Measurements from ENCODE around the gene SDK1. TPM values are rescaled to one million over a fixed set of nuclear protein-coding genes. Genes with fewer than 3 reads are reported as not detected.
A peak's percentile ranks its signal among the peaks of the same experiment; 100 is the strongest.

SDK1 gene
- total and polyA plus RNA-seq, 10 of the 15 experiments (the other 5 are each of a cell fraction or from before 2014, with no cell fraction given) = 0.14 to 0.33 TPM; not detected in 8

- BruUV-seq (replicated peaks) = no TSS peak
Observed at GRCh38 chr7:3950249-3950648, 649.2 kb downstream of the SDK1 start.

GRCh38 chr7:3951316-3952055, 650.4 kb downstream of the SDK1 start:
- no peaks in the 10 kb centered on the region for H3K27me3 ChIP-seq (replicated peaks in 1 of 2; ENCODE audit: control insufficient read depth in 2 of 2, insufficient read depth in 2 of 2, low read length in 1 of 2)
- no peak overlapping the region for H2AFZ ChIP-seq (ENCODE audit: control insufficient read depth, low read depth, low read length)
- no peak overlapping the region for H3K9ac ChIP-seq (ENCODE audit: control insufficient read depth, insufficient read depth, low read length)
- H3K79me2 ChIP-seq (ENCODE audit: control insufficient read depth, insufficient read depth, low read length) = no peaks in the 10 kb centered on the region
- FAIRE-seq (no peak), ATAC-seq (no peak), DNase-seq (ENCODE audit: low read depth, low spot score) (no peak)
- in situ Hi-C loops (cut with MboI) (no loop called here), intact Hi-C loops (cut with micrococcal nuclease; ENCODE audit: unreplicated experiment) (no loop called here)
- BruUV-seq (replicated peaks) = no TSS peak
- H4K20me1 ChIP-seq (ENCODE audit: control insufficient read depth, insufficient read depth) = no peaks in the 10 kb centered on the region
- WGBS (ENCODE audit: insufficient coverage, insufficient replicate concordance, low lambda C conversion rate, missing lambda C conversion rate) = 79% methylated on average over 33 of the region's 33 CpGs
- no peak overlapping the region for H3K4me3 ChIP-seq
- H3K4me2 ChIP-seq (ENCODE audit: control insufficient read depth, insufficient read depth) = no peak overlapping the region
- POLR2A ChIA-PET = no interaction called here
- CTCF ChIA-PET = no interaction called here
- no peaks in the 10 kb centered on the region; the same call in 2 of the 3 replicates for H3K9me3 ChIP-seq (replicated peaks; ENCODE audit: control insufficient read depth, insufficient read depth, low read length)
- no peaks in the 10 kb centered on the region for H3K36me3 ChIP-seq (ENCODE audit: control insufficient read depth in 2 of 2, insufficient read depth in 2 of 2, low read length in 1 of 2)
- RAD21 ChIA-PET (ENCODE audit: unreplicated experiment) = no interaction called here
- H3K27ac ChIP-seq (ENCODE audit: control insufficient read depth, insufficient read depth) = no peak overlapping the region
- peaks cover 8% of the 10 kb centered on the region for H3K4me1 ChIP-seq (ENCODE audit: control insufficient read depth, insufficient read depth, low read length)
- SMC1A ChIA-PET (ENCODE audit: uncharacterized antibody, unreplicated experiment) = no interaction called here
- TF ChIP-seq RELA (IDR thresholded peaks at IDR 0.05; ENCODE audit: borderline replicate concordance, partially characterized antibody) = no peak
- TF ChIP-seq MTA2 (IDR thresholded peaks at IDR 0.05; ENCODE audit: low read depth) = no peak
- TF ChIP-seq ZBED1 (IDR thresholded peaks at IDR 0.05; ENCODE audit: borderline replicate concordance) = no peak
- no peak for TF ChIP-seq BCL11A (IDR thresholded peaks at IDR 0.05; ENCODE audit: low read depth, low read length)
- TF ChIP-seq PAX8 (IDR thresholded peaks at IDR 0.05) = no peak
- no peak for TF ChIP-seq CREM (IDR thresholded peaks at IDR 0.05; ENCODE audit: low read depth)
- no peak for TF ChIP-seq BHLHE40 (IDR thresholded peaks at IDR 0.05; ENCODE audit: borderline replicate concordance in 1 of 2, low read depth in 2 of 2, low read length in 1 of 2)
- no peak for TF ChIP-seq CHD1 (IDR thresholded peaks at IDR 0.05; ENCODE audit: low read depth, low read length)
- no peak for TF ChIP-seq KDM1A (IDR thresholded peaks at IDR 0.05; ENCODE audit: borderline replicate concordance)
- TF ChIP-seq DPF2 (IDR thresholded peaks at IDR 0.05) = no peak
- TF ChIP-seq BCLAF1 (IDR thresholded peaks at IDR 0.05) = no peak
- TF ChIP-seq POLR2AphosphoS2 (IDR thresholded peaks at IDR 0.05; ENCODE audit: low read depth, low read length) = no peak
- TF ChIP-seq GATAD2B (conservative IDR thresholded peaks at IDR 0.05; ENCODE audit: low read depth) = no peak

More at GRCh38 chr7:3950249-3950648, 649.2 kb downstream of the SDK1 start:
- no peak for FAIRE-seq
- CTCF ChIA-PET = no interaction called here
- no peak overlapping the region for H2AFZ ChIP-seq (ENCODE audit: control insufficient read depth, low read depth, low read length)
- no peaks in the 10 kb centered on the region for H4K20me1 ChIP-seq (ENCODE audit: control insufficient read depth, insufficient read depth)
- in situ Hi-C loops (cut with MboI) = no loop called here
- no peak overlapping the region for H3K9ac ChIP-seq (ENCODE audit: control insufficient read depth, insufficient read depth, low read length)
- no peaks in the 10 kb centered on the region for H3K27me3 ChIP-seq (replicated peaks in 1 of 2; ENCODE audit: control insufficient read depth in 2 of 2, insufficient read depth in 2 of 2, low read length in 1 of 2)
- RAD21 ChIA-PET (ENCODE audit: unreplicated experiment) = no interaction called here
- H3K4me3 ChIP-seq = no peak overlapping the region
- POLR2A ChIA-PET = no interaction called here
- WGBS (ENCODE audit: insufficient coverage, insufficient replicate concordance, low lambda C conversion rate, missing lambda C conversion rate) = 2% methylated on average over 5 of the region's 5 CpGs
- SMC1A ChIA-PET (ENCODE audit: uncharacterized antibody, unreplicated experiment) = no interaction called here
- H3K4me1 ChIP-seq (ENCODE audit: control insufficient read depth, insufficient read depth, low read length) = peaks cover 2% of the 10 kb centered on the region; the same call in 1 of the 2 replicates
- no peak for TF ChIP-seq SUPT20H (IDR thresholded peaks at IDR 0.05; ENCODE audit: borderline replicate concordance, control insufficient read depth, low read depth, low read length)
- 0 out of 2 replicates have a peak, but pooled peaks have one; percentile 24 for TF ChIP-seq PAX5 (IDR thresholded peaks at IDR 0.05; ENCODE audit: borderline replicate concordance, low read depth, low read length)
- H3K27ac ChIP-seq (ENCODE audit: control insufficient read depth, insufficient read depth) = no peak overlapping the region
- no peaks in the 10 kb centered on the region for H3K36me3 ChIP-seq (ENCODE audit: control insufficient read depth in 2 of 2, insufficient read depth in 2 of 2, low read length in 1 of 2)
- intact Hi-C loops (cut with micrococcal nuclease; ENCODE audit: unreplicated experiment) = no loop called here
- H3K4me2 ChIP-seq (ENCODE audit: control insufficient read depth, insufficient read depth) = no peak overlapping the region
- no peak; the same call in 2 of the 3 replicates for ATAC-seq
- H3K9me3 ChIP-seq (replicated peaks; ENCODE audit: control insufficient read depth, insufficient read depth, low read length) = no peaks in the 10 kb centered on the region; the same call in 2 of the 3 replicates
- no peaks in the 10 kb centered on the region for H3K79me2 ChIP-seq (ENCODE audit: control insufficient read depth, insufficient read depth, low read length)
- DNase-seq (ENCODE audit: low read depth, low spot score) = no peak

All from GM12878 (cell line).